DOHH2 (cell line): Measurements from ENCODE around the gene MELTF.

Experiments
- H3F3A ChIP-seq: fragments of 200-600 bp; sonication (generic), shearing (Covaris generic); 2 replicates; pipeline ENCODE4 v1.6.0; 2016; ENCODE audit warnings: antibody characterized with exemption, mild to moderate bottlenecking; ENCODE audit not compliant: control insufficient read depth, insufficient read depth
- H3K27ac ChIP-seq: fragments of 200-600 bp; sonication (generic); 2 replicates; pipeline ENCODE4 v1.5.1; 2014; ENCODE audit warnings: low read depth, mild to moderate bottlenecking, low read length, moderate library complexity
- H3K27me3 ChIP-seq: fragments of 200-600 bp; sonication (generic); 2 replicates; pipeline ENCODE4 v1.6.1; 2014; ENCODE audit warnings: mild to moderate bottlenecking, low read length, mixed read lengths; ENCODE audit not compliant: control insufficient read depth
- H3K36me3 ChIP-seq: fragments of 200-600 bp; sonication (generic); 2 replicates; pipeline ENCODE4 v1.6.1; 2014; ENCODE audit warnings: mild to moderate bottlenecking, low read length, moderate library complexity, mixed read lengths; ENCODE audit not compliant: control insufficient read depth
- H3K4me1 ChIP-seq: fragments of 200-600 bp; sonication (generic); 2 replicates; pipeline ENCODE4 v1.6.1; 2014; ENCODE audit warnings: mild to moderate bottlenecking, low read length, mixed read lengths; ENCODE audit not compliant: control insufficient read depth
- H3K4me2 ChIP-seq: fragments of 200-600 bp; sonication (generic); 2 replicates; pipeline ENCODE4 v1.6.0; 2014; ENCODE audit warnings: mild to moderate bottlenecking, low read length, moderate library complexity
- H3K4me3 ChIP-seq: fragments of 200-600 bp; sonication (generic); 2 replicates; pipeline ENCODE4 v1.5.1; 2014; ENCODE audit warnings: mild to moderate bottlenecking, low read length, mixed read lengths
- H3K79me2 ChIP-seq: fragments of 200-600 bp; sonication (generic); 2 replicates; pipeline ENCODE4 v1.6.1; 2014; ENCODE audit warnings: mild to moderate bottlenecking, low read length, mixed read lengths; ENCODE audit not compliant: control insufficient read depth
- H3K9me2 ChIP-seq: fragments of 200-600 bp; sonication (generic); replicated peaks from 2 replicates; pipeline ENCODE4 v1.6.1; 2014; ENCODE audit warnings: mild to moderate bottlenecking, low read length, mixed read lengths; ENCODE audit not compliant: control insufficient read depth
- H3K9me3 ChIP-seq: fragments of 200-600 bp; sonication (generic); 2 replicates; pipeline ENCODE4 v1.6.1; 2014; ENCODE audit warnings: antibody characterized with exemption, low read length, mixed read lengths; ENCODE audit not compliant: control insufficient read depth, insufficient read depth
- H4K20me1 ChIP-seq: fragments of 200-600 bp; sonication (generic); 2 replicates; pipeline ENCODE4 v1.6.0; 2014; ENCODE audit warnings: low read depth, mild to moderate bottlenecking, antibody characterized with exemption, low read length, moderate library complexity; ENCODE audit not compliant: control insufficient read depth, insufficient read depth
- CTCF ChIP-seq: fragments of 200-600 bp; sonication (generic); IDR thresholded peaks from one replicate; pipeline ENCODE4 v1.5.1; 2014; ENCODE audit warnings: antibody characterized with exemption, mild to moderate bottlenecking, low read depth, low read length; ENCODE audit not compliant: poor library complexity, severe bottlenecking
- EZH2phosphoT487 ChIP-seq: fragments of 200-600 bp; sonication (generic); IDR thresholded peaks from 2 replicates; pipeline ENCODE4 v1.6.1; 2017; ENCODE audit warnings: borderline replicate concordance, mild to moderate bottlenecking, antibody characterized with exemption, low read length, moderate library complexity, mixed read lengths

The MELTF gene

DNA sequence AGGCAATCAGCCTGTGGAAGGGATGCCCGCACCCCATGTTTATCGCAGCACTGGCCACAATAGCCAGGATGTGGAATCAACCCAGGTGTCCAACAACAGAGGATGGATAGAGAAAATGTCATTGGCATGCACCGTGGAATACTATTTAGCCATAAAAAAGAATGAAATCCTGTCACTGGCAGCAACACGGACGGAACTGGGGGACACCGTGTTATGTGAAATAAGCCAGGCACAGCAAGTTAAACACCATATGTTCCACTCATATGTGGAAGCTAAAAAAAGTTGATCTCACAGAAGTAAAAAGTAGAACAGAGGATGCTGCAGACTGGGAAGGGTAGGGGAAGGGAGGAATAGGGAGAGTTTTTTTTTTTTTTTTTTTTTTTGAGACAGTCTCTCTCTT, 15.6 kb downstream of the MELTF start:
- H3K27ac ChIP-seq, result no peak overlapping the region
- no peaks in the 10 kb centered on the region for H3K9me2 ChIP-seq
- no peaks in the 10 kb centered on the region for H3K9me3 ChIP-seq
- no peaks in the 10 kb centered on the region for H3K36me3 ChIP-seq
- H3K79me2 ChIP-seq, result no peaks in the 10 kb centered on the region
- no peaks in the 10 kb centered on the region for H3K27me3 ChIP-seq
- TF ChIP-seq EZH2phosphoT487 (no peak), CTCF (no peak)
- no peak overlapping the region for H3K4me3 ChIP-seq
- no peaks in the 10 kb centered on the region for H3K4me1 ChIP-seq
- no peaks in the 10 kb centered on the region for H4K20me1 ChIP-seq
- H3F3A ChIP-seq, result no peaks in the 10 kb centered on the region
- no peak overlapping the region for H3K4me2 ChIP-seq

DNA sequence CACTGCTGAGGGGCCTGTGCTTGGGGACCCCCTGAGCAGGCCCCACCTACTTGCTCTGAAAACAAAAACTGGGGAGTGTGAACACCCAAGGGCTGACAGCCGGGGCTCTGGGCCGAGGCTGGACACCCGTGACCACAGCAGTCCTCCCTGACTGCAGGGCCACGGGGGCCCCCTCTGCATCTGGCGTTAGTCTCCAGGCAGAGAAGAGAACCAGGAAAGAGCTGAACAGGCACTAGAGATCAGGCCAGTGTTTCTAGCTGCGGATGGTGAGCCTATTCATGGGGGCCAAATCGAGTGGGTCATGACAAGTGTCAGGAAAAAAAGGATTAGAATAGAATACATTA, 17.1 kb downstream of the MELTF start:
- TF ChIP-seq EZH2phosphoT487, result no peak
- TF ChIP-seq CTCF, result no peak
- Histone ChIP-seq H3K4me2 (no peak overlapping the region), H3K4me1 (no peaks in the 10 kb centered on the region)

DNA sequence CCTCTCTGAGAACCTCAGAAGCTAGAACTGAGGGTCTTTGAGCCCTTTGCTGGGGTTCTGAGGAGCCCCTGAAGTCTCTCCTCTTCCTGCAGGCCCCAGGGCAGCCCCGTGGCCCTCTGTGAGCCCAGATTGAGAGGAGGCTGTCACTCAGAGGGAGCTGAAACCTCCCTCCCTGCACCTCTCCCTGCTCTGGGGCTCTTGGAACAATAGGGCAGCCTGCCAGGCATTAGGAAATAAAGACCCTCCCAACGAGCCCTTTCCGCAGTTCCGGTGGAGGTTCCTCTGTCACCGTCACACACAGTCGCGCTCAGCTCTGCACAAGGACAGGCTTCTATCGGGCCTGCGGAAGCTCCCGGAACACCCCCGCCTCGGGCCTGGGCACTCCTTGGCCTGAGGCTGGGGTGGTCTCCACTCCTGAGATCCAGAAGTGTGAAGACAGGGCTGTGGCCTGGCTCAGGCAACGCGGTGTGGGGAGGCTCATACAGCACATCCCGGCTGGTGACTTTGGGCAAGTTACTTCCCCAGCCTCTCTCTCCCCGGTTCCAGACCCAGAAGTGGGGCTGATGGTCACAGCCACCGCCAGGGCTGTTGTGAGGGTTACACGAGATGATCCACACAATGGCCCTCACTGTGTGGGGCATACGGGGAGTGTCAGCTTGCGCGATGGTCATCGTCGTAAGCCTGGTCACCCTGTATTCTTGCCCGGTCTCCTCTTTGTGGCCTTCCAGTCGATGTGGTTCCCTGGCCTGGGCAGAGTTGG, 17.7 kb downstream of the MELTF start:
- no peaks in the 10 kb centered on the region for H3K9me2 ChIP-seq
- no peak for TF ChIP-seq EZH2phosphoT487
- no peak for TF ChIP-seq CTCF
- H3K79me2 ChIP-seq, result no peaks in the 10 kb centered on the region
- H3K4me3 ChIP-seq, result no peak overlapping the region
- H4K20me1 ChIP-seq, result no peaks in the 10 kb centered on the region
- H3K27ac ChIP-seq, result no peak overlapping the region
- H3K4me2 ChIP-seq, result no peak overlapping the region
- no peaks in the 10 kb centered on the region for H3K9me3 ChIP-seq
- no peaks in the 10 kb centered on the region for H3F3A ChIP-seq
- no peaks in the 10 kb centered on the region for H3K4me1 ChIP-seq
- H3K36me3 ChIP-seq, result no peaks in the 10 kb centered on the region
- no peaks in the 10 kb centered on the region for H3K27me3 ChIP-seq

More for the DNA sequence above, 17.1 kb downstream of the MELTF start:
- Histone ChIP-seq H3K79me2 (no peaks in the 10 kb centered on the region), H3K9me2 (no peaks in the 10 kb centered on the region), H3K27ac (no peak overlapping the region), H3K4me3 (no peak overlapping the region), H3K27me3 (no peaks in the 10 kb centered on the region), H3K9me3 (no peaks in the 10 kb centered on the region), H3K36me3 (no peaks in the 10 kb centered on the region), H3F3A (no peaks in the 10 kb centered on the region), H4K20me1 (no peaks in the 10 kb centered on the region)
